ENCODE data around the gene LEMD2.

Gene LEMD2

DNA sequence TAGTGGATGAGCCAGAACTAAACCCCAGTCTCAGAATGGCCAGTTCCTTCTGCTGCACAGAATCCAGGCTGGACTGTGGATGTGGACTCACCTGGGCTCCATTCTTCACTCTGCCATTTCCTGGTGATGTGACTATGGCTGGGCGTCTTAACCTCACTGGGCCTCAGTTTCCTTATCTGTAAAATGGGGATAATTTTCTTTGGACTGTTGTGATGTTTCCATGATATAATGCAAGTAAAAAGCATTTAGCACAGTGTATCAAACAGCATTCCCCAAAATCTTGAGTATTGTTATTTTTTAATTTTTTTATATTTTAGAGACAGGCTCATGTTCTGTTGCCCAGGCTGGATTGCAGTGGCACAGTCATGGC, 36.3 kb downstream of the LEMD2 start:
- TF ChIP-seq, protein P1, sequence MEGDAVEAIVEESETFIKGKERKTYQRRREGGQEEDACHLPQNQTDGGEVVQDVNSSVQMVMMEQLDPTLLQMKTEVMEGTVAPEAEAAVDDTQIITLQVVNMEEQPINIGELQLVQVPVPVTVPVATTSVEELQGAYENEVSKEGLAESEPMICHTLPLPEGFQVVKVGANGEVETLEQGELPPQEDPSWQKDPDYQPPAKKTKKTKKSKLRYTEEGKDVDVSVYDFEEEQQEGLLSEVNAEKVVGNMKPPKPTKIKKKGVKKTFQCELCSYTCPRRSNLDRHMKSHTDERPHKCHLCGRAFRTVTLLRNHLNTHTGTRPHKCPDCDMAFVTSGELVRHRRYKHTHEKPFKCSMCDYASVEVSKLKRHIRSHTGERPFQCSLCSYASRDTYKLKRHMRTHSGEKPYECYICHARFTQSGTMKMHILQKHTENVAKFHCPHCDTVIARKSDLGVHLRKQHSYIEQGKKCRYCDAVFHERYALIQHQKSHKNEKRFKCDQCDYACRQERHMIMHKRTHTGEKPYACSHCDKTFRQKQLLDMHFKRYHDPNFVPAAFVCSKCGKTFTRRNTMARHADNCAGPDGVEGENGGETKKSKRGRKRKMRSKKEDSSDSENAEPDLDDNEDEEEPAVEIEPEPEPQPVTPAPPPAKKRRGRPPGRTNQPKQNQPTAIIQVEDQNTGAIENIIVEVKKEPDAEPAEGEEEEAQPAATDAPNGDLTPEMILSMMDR (IDR thresholded peaks at IDR 0.05; ENCODE audit: borderline replicate concordance, control extremely low read depth, extremely low read depth, insufficient read depth, missing control alignments): no peak
- no peak for DNase-seq (ENCODE audit: low spot score)
- in situ Hi-C loops (cut with MboI; ENCODE audit: low sequenced_read_pairs, unreplicated experiment): no loop called here

DNA sequence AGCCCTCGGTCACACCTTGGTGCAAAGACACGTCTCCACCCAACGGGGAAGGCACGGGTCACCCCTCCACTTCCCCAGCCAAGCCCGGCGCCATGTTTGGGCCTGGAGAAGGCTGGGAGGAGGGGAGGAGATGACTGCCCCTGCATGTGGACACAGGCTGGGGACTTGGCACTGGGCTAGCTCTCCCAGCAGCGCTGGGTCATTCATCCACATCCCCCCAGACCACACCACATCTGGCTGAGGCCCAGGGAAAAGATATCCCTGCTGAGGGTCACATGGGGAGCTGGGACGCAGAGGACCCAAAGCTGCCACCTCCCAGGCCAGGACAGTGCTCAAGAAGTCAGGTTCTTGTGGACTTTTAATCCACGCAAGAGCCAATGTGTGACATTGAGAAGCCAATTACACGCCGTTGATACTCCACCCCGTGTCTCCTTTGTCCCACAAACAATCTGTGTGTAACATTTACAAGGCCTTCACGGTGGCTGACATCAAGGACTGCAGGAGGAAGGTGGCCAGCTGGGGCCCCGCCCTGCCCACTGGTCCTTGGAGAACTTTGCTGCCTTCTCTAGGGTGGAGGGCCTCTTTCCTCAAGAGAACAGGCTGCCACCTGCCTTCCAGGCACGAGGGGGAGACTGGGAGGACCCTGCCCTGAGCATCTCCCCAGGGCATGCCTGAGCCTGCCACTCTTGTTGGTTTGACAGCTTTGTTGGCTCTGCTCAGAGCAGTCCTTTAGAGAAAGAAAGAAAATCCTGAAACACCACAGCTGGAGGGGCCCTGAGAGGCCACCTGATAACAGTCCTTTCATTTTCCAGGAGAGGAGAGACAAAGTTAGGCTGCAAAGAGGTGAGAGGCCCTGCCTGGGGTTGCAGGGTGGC, 36.9 kb downstream of the LEMD2 start:
- TF ChIP-seq, protein P1 (IDR thresholded peaks at IDR 0.05; ENCODE audit: borderline replicate concordance, control extremely low read depth, extremely low read depth, insufficient read depth, missing control alignments): no peak
- in situ Hi-C loops (cut with MboI; ENCODE audit: low sequenced_read_pairs, unreplicated experiment): no loop called here
- DNase-seq (ENCODE audit: low spot score): no peak

DNA sequence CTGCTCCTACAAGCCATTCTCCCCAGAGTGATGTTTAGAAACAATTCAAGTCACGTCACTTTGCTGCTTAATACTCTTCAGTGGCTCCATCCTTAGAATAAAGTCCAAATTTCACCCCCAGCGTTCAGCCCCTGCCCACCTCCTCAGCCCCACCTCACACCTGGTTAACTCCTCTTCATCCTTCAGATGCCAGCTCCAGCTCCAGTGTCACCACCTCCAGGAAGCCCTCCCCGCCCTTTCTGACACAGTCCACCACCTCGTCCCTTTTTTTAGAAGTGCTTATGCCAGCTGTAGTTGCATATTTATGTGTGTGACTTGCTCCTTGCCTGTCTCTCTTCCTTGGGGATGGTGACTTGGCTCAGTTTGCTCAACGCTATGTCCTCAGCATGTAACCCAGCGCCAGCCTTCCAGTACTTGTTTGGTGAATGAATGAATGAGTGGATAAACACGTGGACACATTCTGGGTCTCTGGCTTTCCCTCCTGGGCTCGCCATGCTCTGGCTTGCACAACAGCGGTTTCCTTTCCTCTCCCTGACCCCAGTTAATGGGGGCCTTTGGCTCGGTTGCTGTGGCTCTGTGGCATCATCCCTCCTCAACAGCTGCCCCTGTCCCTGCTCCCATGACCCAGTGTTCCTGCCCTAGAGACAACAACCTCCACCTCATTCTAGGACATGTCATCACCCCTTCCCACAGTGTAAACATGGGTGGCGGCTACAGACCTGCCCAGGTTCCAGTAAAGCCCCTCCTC, 38.5 kb downstream of the LEMD2 start:
- no peak for DNase-seq (ENCODE audit: low spot score)
- in situ Hi-C loops (cut with MboI; ENCODE audit: low sequenced_read_pairs, unreplicated experiment): no loop called here
- TF ChIP-seq, protein P1 (IDR thresholded peaks at IDR 0.05; ENCODE audit: borderline replicate concordance, control extremely low read depth, extremely low read depth, insufficient read depth, missing control alignments): no peak

DNA sequence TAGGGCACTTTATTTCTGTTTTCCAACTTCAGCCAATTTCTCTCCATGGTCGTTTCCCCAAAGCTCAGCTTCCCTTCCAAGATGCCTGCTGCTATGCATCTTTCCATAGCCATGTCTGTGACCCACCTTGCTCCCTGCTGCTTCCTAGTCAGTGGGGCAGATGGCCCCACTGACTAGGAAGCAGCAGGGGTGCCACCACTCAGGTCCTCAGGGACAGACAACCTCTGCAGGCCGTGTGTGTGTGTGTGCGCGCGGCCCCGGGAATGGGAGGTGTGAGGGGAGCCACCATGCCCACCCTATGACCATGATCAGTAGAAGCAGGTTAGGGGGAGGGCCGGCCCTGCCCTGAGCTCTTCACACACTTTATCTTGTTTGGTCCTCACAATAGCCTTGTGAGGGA, 39.5 kb downstream of the LEMD2 start:
- DNase-seq (ENCODE audit: low spot score): no peak
- in situ Hi-C loops (cut with MboI; ENCODE audit: low sequenced_read_pairs, unreplicated experiment): no loop called here
- TF ChIP-seq, protein P1 (IDR thresholded peaks at IDR 0.05; ENCODE audit: borderline replicate concordance, control extremely low read depth, extremely low read depth, insufficient read depth, missing control alignments): no peak

DNA sequence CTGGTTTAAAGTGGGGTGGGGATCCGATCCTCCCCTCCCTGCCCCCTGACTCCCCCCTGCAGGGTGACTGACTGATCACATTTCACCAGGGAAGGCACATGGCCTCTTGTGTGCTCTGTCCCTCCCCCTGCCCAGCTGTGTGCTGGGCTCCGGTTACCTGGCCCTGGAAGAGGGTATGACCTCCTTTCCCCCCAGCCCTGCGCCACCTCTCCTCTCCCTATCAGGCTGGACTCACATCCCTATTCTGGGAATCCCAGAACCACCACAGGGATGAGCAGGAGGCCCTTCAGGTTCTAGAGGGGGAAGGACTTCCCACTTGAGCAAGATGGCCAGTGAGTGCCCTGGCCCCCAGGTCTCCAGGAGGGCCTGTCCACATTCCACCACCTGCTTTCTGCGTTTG, 40.1 kb downstream of the LEMD2 start:
- no peak for DNase-seq (ENCODE audit: low spot score)
- in situ Hi-C loops (cut with MboI; ENCODE audit: low sequenced_read_pairs, unreplicated experiment): no loop called here
- TF ChIP-seq, protein P1 (IDR thresholded peaks at IDR 0.05; ENCODE audit: borderline replicate concordance, control extremely low read depth, extremely low read depth, insufficient read depth, missing control alignments): no peak

DNA sequence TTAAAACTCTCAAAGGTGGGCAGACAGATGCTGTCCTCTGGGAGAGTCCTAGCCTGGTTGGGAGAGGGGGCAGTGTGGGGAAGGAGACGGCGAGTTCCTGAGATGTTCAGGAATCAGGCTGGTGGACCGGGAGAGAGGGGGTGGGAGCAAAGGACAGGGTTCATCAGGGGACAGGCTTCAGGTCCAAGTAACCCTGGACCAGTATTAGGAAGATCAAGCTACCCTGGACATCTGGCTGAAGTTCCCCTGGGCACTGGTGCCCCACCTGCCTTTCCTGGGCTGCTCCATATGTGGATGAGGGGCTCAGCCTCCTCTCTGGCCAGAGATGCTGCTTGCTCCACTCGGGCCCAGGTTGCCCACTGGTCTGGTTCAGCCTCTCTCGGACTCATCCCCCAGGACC, 41.1 kb downstream of the LEMD2 start:
- DNase-seq (ENCODE audit: low spot score): no peak
- TF ChIP-seq, protein P1 (IDR thresholded peaks at IDR 0.05; ENCODE audit: borderline replicate concordance, control extremely low read depth, extremely low read depth, insufficient read depth, missing control alignments): no peak
- in situ Hi-C loops (cut with MboI; ENCODE audit: low sequenced_read_pairs, unreplicated experiment): no loop called here

All from GM13976 (cell line).